ENCODE results near the gene RNASEH2A.

RNASEH2A gene

DNA sequence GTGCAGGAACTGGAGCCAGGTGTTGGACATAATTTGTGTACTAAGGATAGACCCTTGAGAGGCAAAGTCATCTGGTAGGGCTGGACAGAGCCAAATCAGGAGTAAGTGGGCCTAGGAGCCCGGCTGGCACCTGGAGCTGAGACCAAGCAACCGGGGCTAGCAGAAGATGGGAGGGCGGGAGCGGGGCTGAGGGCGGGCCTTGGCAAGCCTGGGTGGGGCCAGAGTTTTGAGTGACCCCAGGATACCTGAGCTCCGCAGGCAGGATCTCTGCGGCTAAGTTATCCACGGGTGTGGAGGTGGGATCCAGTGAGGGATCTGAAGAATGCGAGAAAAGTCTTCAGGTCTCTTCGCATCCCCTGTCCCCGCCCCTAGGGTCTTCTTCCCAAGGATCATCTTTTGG lies 39.2 kb upstream of the RNASEH2A start:
- no peak for DNase-seq (ENCODE audit: low read depth)
- H3K4me3 ChIP-seq (ENCODE audit: low read depth, low read length), result no peak overlapping the region
- TF ChIP-seq, protein P1, sequence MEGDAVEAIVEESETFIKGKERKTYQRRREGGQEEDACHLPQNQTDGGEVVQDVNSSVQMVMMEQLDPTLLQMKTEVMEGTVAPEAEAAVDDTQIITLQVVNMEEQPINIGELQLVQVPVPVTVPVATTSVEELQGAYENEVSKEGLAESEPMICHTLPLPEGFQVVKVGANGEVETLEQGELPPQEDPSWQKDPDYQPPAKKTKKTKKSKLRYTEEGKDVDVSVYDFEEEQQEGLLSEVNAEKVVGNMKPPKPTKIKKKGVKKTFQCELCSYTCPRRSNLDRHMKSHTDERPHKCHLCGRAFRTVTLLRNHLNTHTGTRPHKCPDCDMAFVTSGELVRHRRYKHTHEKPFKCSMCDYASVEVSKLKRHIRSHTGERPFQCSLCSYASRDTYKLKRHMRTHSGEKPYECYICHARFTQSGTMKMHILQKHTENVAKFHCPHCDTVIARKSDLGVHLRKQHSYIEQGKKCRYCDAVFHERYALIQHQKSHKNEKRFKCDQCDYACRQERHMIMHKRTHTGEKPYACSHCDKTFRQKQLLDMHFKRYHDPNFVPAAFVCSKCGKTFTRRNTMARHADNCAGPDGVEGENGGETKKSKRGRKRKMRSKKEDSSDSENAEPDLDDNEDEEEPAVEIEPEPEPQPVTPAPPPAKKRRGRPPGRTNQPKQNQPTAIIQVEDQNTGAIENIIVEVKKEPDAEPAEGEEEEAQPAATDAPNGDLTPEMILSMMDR (conservative IDR thresholded peaks at IDR 0.05; ENCODE audit: low read depth, low read length), result no peak

DNA sequence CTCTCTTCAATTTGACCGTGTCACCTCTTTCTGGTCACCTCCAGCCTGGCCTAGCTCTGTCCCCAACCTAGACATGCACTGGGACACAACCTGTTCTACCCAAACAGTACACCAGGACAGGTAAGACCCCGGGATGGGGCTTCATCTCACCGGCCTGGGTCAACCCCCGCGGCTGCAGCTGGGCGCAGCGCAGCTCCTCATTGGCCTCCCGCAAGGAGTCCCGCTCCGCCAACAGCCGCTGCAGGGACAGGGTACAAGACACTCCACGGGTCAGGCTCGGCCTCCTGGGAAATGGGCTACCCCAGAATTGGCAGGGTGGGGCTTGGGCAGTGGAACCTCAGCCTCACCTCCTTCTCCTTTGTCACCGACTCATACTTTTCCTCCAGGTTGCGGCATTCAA lies 38.7 kb upstream of the RNASEH2A start:
- DNase-seq (ENCODE audit: low read depth), result no peak
- H3K4me3 ChIP-seq (ENCODE audit: low read depth, low read length), result no peak overlapping the region
- TF ChIP-seq, protein P1 (conservative IDR thresholded peaks at IDR 0.05; ENCODE audit: low read depth, low read length), result no peak

DNA sequence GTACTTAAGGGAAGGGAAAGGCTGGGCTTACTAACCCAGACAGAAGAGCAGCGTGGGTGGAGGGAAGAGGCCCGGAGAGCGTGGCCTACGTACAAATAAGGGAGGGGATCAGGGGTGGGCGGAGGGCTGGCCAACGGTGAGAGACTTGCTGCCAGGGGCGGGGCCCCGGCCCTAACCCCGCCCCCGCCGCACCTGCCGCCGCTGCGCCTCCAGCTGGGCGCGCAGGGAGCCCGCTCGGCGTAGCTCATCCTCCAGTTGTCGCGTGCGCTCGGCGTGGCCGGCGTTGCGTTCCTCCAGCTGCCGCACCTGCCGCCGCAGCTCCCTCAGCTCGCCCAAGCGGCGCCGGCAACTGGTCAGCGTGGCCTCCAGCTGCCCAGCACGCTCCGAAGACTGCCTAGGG lies 36.7 kb upstream of the RNASEH2A start:
- no peak overlapping the region for H3K4me3 ChIP-seq (ENCODE audit: low read depth, low read length)
- TF ChIP-seq, protein P1 (conservative IDR thresholded peaks at IDR 0.05; ENCODE audit: low read depth, low read length), result no peak
- no peak for DNase-seq (ENCODE audit: low read depth)

DNA sequence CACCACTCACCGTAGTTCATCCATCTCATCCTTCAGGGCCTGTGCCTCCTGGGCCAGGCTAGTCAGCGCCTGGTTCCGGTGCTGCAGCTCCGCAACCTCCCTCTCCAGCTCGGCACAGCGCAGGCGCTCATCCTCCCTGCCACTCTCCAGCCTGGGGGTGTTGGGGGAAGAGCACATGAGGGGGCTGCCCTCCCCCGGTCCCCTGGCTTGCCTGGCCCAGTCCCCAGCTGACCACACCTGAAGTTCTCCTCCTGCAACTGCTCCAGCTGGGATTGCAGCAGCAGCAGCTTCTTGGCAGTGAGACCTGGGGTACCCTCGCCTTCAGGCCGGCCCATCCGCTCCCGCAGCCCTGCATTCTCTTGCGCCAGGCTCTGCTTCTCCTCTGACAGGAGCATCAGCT lies 35.5 kb upstream of the RNASEH2A start:
- no peak for DNase-seq (ENCODE audit: low read depth)
- TF ChIP-seq, protein P1 (conservative IDR thresholded peaks at IDR 0.05; ENCODE audit: low read depth, low read length), result no peak
- H3K4me3 ChIP-seq (ENCODE audit: low read depth, low read length), result no peak overlapping the region

DNA sequence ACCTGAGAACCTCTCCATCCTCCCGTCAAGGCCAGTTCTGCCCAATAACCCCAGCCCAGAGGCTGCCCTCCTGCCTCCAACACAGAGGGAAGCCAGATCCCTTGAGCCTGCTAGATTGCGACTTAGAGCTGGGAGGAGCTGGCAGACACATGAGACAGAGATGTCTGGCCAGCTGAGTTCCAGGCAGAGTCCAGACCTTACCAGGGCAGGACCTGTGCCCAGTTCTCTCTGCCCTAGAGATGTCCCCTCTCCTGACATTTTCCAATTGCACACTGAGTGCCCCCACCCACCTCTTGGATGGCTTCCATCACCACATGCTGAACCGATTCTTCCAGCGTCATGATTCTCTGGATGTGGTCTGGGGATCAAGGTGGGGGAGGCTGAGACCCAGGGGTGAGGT lies 34.1 kb upstream of the RNASEH2A start:
- no peak for DNase-seq (ENCODE audit: low read depth)
- TF ChIP-seq, protein P1 (conservative IDR thresholded peaks at IDR 0.05; ENCODE audit: low read depth, low read length), result no peak

DNA sequence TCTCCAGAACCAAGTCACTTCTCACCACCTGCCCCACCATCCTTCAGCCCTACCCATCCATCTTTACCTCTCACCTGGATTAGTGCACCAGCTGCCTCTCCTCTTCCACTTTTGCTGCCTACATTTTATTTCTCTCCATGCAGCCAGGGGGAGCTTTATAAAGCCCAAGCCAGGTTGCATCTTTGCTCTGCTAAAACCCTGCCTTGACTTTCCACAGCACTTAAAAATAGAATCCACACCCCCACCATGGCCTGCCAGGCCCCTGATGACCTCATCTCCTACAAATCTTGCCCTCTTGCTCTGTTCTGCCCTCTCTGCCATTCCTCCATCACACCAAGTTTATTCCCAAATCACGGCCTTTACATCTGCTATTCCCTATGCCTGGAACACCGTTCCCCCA lies 32.8 kb upstream of the RNASEH2A start:
- no peak overlapping the region for H3K4me3 ChIP-seq (ENCODE audit: low read depth, low read length)
- TF ChIP-seq, protein P1 (conservative IDR thresholded peaks at IDR 0.05; ENCODE audit: low read depth, low read length), result peak; percentile 65
- peak; percentile 52 for DNase-seq (ENCODE audit: low read depth)

More for the DNA sequence above, 34.1 kb upstream of the RNASEH2A start:
- no peak overlapping the region for H3K4me3 ChIP-seq (ENCODE audit: low read depth, low read length)
